NCI-H748 (cell line): ENCODE results near the gene SLC30A4.

ENCODE experiments used
- DNase-seq: peaks from one replicate; lab custom pipeline; 2025; ENCODE audit not compliant: unreplicated experiment; lab: John Stamatoyannopoulos, UW

SLC30A4 gene

DNA sequence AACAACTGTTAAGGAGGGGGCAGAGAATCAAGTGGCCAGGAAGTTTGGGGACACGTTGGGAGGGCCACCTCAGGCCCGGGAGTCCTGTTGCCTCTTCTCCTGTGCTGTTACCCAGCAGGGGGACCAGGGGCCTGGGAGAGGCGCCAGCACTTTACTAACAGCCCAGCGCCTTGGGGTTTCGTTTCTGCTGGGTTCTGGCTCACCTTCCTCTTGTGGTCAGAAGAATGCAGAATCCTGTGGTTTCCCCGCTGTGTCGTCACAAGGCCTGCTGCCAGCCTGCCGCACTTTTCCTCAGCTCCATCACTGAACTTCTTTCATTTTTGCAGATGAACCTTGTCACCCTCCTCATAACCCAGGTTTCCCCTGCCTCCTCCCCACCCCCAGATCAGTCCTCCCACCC lies 67.7 kb downstream of the SLC30A4 start:
- no peak for DNase-seq

DNA sequence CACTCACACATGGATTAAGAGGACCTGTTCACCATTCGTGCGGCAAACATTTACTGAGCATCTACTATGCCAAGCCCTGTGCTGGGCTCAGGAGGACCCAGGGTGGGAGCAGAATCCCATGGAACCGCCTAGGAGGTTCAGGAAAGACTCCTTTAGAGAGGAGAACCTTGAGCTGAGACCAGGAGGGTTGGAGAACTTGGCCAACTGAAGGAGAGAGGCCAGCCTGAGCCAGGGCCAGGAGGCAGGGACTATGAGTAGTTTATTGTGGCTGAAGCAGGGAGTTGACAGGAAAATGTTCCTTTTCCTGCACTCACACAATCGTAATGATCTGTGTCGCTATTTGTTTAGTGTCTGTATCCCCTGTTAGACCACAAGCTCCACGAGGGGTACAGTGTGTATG lies 71.3 kb downstream of the SLC30A4 start:
- DNase-seq = no peak

DNA sequence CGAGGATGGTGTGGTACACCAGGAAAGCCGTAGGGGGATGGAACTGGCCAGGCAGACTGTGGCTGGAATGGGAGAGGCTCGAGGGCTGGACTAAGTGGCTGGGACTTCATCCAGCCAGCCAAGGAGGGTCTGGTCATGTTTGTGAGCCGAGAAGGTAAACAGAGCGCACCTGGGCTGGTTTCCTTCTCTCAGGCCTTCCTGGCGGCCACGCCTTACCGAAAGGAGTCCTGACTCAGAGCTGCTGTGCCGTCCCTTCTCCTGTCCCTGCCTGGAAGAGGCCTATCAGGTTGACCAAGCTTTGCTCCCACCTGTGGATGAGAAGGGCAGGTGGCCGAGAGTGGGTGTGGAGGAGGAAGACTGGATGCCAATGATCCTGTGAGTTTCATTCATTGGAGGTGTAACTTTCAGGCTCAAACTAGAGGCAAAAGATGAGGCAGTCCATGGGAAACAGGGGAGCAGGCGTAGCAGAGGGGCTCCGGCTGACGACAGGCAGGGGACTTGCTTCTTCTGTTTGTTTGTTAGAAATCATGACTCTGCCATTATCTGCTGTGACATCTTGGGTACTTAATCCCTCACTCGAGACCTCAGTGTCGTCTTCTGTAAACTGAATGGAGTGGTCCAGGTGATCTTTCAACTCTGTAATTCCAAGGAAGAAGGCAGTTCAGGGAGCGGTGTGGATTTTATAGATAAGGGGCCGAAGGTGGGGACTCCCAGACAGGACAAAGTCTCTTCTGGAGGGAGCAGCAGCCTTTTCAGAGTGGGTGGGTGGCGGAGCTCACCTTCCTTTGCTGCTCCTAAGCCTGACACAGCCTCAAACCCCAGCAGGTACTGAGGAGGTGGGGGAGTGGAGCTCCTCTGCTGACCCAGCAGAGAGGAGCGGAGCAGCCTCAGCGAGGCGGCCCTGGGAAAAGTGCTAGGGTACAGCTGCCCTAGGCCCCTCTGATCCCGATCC lies 72.4 kb downstream of the SLC30A4 start:
- DNase-seq = no peak

DNA sequence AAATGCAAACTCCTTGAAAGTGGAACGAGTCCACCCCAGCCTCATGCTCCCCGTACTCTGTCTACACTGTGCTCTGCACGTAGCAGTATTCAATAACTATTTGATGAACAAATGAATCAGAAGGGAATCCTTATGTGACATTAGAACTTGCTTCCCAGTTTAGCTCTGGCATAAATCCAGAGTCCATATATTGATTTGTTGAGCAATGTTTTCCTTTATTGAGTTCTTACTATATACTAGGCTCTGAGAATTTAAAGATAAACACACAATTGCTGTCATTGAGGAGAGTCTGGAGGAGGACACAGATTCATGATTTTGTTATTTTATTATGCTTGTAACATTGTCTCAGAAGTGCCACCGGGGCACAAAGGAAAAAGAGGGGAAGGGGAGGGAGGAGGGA lies 73.2 kb downstream of the SLC30A4 start:
- no peak for DNase-seq

DNA sequence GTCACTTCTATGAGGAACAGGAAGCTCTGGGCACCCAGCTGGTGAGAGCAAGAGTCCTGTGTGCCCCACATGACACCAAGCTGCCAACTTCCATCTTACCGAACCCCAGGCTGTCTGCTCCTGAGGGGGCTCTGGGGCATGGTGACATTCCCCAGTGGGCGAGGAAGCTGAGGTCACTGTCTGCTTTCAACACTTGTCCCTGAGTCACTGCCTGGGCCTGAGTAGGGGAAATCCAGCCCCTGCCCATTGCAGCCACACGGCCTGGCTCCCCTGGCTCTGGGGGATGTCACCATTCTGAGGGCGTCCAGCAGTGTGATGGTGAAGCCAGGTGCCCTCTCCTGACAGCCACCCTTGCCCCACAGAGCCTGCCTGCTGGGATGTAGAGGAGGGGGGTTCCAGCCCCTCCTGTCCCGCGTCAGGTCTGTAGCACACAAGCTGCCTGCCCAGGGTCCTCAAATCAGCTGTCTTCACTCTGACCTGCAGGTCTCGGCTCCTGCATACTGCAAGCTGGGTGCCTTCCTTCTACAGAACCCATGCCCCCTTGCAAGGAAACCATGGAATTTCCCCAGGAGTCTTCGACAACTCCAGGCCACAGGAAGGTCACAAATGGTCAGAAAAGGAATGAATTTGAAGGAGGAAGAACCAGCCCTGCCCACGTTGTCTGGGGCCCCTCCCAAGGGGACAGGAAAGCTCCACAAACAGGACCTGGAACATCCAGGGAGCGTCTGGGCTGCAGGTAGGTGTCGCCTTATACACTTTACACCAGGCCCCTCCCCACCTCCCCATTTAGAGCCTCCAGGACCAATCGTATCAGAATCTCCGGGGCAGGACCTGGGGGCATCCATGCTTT lies 74.3 kb downstream of the SLC30A4 start:
- DNase-seq = no peak

DNA sequence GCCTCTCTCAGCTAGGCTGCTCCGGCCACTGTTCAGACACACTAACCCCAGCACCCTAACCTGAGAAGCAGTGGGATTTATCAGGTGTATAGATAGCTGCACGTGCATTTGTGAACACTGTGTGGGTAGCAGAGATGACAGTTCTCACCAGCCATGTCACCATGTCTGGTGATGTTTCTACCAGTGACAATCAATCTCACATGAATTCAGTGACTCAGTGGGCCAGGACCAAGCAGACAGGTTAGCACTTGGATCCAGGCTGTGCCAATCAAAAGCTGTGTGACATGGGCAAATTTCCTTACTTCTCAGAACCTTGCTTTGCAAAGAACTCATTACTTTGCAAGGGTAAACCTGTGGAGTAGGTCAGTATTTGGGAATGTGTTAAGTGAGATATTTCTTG lies 78.9 kb downstream of the SLC30A4 start:
- no peak for DNase-seq

DNA sequence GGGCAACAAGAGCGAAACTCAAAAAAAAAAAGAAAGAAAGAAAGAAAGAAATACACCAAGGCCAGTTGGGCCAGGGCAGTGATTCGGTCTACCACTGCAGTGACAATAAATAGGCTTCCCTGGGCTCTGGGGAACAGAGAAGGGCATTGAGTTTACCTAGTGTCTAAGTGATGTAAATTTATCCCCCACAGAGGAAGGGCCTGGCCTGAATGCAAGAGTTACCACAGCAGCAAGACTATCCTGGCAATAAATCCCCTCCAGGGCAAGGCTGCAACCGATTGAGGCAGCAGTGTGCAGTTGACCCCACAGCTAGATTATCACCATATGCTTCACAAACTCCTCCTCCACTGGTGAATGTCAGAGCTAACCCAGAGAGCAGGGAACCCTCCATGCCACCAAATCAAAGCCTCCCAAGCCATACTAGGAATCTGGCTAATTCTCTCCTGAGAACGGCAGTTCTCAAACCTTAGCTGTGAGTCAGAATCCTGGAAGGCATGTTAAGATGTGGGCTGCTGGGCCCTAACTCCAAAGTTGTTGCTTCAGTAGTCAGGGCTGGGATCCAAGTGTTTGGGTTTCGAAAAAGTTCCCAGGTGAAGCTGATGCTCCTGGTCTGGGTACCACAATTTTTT lies 79.9 kb downstream of the SLC30A4 start:
- DNase-seq = no peak

DNA sequence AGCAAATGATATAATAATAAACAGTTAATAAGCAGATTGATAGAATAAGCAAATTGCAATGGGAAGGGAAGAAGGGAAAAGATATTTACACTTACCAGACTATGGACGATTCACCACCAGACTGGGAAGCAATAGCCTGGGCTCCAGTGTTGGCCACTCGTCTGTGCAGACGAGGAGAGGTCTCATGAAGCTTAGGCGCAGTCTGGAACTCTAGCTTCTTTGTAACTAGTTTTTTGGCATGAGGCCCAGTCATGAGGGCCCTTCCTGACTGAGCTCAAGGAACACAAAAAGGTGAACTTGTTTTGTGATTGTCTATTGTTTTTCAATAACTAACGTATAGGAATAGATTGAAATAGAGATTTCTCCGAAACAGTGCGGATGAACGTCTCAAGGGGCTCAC lies 80.9 kb downstream of the SLC30A4 start:
- peak; percentile 3 for DNase-seq

DNA sequence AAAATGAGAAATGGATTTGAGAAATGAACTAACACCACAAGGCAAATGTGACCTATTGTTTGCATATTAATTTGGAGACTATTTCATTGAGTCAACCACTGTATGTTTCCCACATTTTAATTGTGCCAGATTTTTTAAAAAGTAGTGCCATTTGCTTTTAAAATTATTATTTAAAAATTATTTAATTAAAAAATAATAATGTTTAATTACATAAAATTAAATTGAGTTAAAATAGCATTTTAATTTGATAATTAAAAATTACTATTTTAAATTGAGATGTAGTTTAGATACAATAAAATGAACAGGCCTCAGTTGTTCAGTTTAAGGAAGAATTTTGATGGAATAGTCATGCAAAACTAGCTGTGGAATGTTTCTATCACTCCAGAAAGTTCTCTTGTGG lies 81.5 kb downstream of the SLC30A4 start:
- no peak for DNase-seq

DNA sequence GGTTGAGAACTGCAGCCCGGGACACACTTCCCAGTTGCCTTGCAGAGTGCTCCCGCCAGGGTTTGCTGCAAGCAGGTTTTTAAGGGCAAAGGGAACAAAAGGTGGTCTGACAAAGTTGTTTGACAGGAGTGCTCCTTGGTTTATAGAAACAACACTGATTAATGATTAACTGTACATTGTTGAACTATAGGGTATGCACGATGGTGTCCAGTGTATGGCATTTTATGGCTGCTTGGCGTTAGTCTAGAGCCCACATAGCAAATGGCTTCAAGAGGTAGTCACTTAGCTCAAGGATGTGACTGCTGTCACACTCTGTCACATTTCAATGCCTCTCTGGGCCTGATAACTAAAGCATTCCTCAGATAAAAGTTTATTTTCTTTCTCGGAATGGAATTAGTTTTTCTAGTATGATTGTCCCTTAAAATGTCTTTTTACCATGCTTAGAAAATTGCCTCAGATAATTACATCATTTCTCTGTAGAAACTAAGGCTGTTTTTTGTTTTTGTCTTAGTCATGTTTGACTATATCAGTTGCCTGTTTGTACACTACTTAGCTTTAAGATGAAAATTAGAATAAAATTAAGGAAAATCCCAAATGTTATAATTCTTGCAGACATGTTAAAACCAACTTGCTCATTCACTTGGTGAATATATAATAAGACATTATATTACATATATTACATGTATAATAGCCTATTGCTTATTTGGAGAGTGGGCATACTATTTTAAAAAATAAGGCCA lies 82.9 kb downstream of the SLC30A4 start:
- no peak for DNase-seq

DNA sequence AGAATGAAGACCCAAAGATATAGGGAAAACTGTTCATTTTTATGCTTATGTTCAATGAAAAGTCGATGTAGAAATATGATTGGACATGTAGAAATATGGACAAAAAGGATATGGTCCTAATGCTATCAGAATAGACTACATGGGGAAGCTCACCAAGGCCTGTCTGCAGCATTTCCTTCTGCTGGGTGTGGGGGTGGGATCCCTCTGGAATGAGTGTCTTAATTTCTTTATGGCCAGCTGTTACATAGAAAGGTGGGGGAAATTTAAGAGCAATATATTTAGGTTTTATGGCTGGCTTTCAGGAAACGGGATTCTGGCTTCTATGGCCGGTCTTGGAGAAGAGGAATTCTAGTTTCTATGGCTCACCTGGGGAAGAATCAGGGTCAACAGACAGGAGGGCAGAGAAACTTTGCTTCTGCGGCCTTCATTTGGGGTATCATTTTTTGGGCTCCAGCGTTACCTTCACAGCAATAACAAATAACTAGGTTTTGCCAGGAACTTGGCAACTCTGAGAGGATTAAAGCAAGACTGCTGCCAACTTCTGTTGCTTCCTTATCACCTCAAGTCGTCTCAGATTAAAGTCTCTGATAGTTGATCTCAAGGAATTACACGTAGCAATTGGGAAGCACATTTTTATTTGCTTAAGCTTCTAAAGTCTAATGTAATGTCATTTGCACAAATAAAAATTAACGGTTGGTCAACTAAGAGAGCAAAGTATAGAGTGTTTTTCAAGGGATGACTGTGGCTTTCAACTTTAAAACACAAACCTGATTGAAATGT lies 87.2 kb downstream of the SLC30A4 start:
- DNase-seq = no peak

DNA sequence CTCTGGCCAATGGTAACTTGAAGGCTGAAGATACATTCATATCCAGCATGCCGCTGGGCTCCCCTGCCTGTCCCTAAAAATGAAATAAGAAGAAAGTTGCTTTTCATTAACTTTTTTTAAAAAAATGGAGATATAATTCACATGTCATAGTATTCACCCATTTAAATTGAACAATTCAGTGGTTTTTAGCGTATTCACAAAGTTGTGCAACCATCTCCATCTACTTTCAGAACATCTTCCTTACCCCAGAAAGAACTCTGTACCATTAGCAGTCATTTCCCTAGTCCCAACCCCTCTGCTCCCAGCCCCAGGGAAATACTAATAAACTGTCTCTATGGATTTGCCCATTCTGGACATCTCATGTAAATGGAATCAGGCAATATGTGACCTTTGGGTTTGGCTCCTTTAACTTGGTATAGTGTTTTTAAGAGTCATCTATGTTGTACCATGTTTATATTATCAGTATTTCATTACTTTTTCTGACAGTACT lies 88.4 kb downstream of the SLC30A4 start:
- DNase-seq = no peak

DNA sequence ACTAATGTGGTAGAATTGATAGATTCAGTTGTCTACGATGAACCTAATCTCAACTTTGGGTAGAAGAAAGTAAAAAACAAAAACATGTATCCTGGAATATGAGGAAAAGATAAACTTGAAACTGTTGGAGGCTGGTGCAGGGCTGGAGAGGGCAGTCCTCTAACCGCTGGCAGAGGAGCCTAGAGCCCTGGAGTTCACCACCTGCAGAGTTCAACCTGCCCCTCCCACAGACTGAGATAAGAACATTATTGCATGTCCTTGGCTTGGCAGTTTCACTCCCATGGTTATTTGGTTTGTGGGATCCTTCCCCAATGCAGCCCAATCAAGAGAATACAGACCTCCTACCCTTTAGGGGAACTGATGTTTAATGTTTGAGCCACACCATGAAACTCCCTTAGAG lies 91.0 kb downstream of the SLC30A4 start:
- no peak for DNase-seq

DNA sequence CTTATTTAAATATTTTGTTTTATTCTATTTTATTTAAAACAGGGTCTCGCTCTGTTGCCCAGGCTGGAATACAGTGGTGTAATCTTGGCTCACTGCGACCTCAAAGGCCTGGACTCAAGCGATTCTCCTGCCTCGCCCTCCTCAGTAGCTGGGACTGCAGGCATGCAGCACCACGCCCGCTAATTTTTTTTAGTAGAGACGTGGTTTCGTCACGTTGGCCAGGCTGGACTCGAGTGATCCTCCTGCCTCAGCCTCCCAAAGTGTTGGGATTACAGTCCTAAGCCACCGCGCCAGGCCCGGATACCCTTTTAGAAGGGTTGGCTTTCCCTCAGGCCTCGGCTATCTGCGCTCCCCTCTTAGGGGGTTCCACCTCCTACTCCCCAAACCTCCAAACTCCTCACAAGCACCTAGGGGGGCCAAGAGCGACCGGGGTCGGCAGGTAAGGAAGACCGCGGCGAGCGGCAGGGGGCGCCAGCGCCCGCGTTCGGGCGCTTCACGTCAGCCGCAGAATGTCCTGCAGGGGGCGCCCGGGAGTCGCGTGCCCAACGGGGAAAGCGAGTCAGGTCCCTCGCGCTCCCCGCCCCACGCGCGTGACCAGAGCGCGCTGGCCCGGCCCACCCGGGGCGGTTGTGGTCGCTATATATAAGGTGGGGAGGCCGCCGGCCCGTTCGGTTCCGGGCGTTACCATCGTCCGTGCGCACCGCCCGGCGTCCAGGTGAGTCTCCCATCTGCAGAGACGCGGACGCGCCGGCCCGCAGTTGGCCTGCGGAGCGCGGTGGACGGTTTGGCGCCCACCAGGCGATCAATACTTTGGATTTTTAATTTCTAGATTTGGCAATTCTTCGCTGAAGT lies 92.4 kb downstream of the SLC30A4 start:
- DNase-seq = peak; percentile 49
